Astrocyte (in vitro differentiated cells and primary cell): ENCODE data around the gene B3GALT4. TPM values are rescaled to one million over a fixed set of nuclear protein-coding genes. Genes with fewer than 3 reads are reported as not detected.

Experiments used
- DNase-seq: peaks from one replicate; pipeline ENCODE4 v3.0.0-alpha.2; 2010; ENCODE audit warnings: low read depth
- FAIRE-seq: peaks from 2 replicates; lab custom pipeline; 2011; peaks lifted over from hg19 to GRCh38; lab: Jason Lieb, UNC
- H2AFZ ChIP-seq: 2 replicates; pipeline ENCODE4 v1.6.0; 2012; ENCODE audit warnings: low read depth, low read length, inconsistent platforms
- H3K27ac ChIP-seq: 2 replicates; pipeline ENCODE4 v1.5.1; 2011; ENCODE audit warnings: low read depth, low read length, inconsistent platforms
- H3K27me3 ChIP-seq: 2 replicates; pipeline ENCODE4 v1.6.0; 2011; ENCODE audit warnings: low read length, inconsistent platforms; ENCODE audit not compliant: insufficient read depth
- H3K36me3 ChIP-seq: 2 replicates; pipeline ENCODE4 v1.5.1; 2011; ENCODE audit warnings: low read length, inconsistent platforms; ENCODE audit not compliant: insufficient read depth
- H3K4me1 ChIP-seq: 2 replicates; pipeline ENCODE4 v1.5.1; 2011; ENCODE audit warnings: low read length, inconsistent platforms; ENCODE audit not compliant: insufficient read depth
- H3K4me2 ChIP-seq: 2 replicates; pipeline ENCODE4 v1.6.0; 2012; ENCODE audit warnings: low read length, inconsistent platforms
- H3K4me3 ChIP-seq: 2 replicates; pipeline ENCODE4 v1.5.1; 2011; ENCODE audit warnings: low read depth, mild to moderate bottlenecking, low read length, inconsistent platforms; ENCODE audit not compliant: insufficient read depth
- H3K79me2 ChIP-seq: 2 replicates; pipeline ENCODE4 v1.6.0; 2012; ENCODE audit warnings: mild to moderate bottlenecking, low read length, inconsistent platforms; ENCODE audit not compliant: insufficient read depth
- H3K9ac ChIP-seq: 2 replicates; pipeline ENCODE4 v1.6.0; 2012; ENCODE audit warnings: mild to moderate bottlenecking, low read length, inconsistent platforms
- H3K9me3 ChIP-seq: 2 replicates; pipeline ENCODE4 v1.5.1; 2012; ENCODE audit warnings: low read depth, mild to moderate bottlenecking, low read length, inconsistent platforms; ENCODE audit not compliant: insufficient read depth
- H4K20me1 ChIP-seq: 2 replicates; pipeline ENCODE4 v1.6.0; 2012; ENCODE audit warnings: low read length, inconsistent platforms; ENCODE audit not compliant: insufficient read depth
- H3K27ac Mint-ChIP-seq: one replicate; pipeline ENCODE4 v1.8.0; 2021; ENCODE audit warnings: mild to moderate bottlenecking, mixed read lengths; ENCODE audit not compliant: unreplicated experiment
- H3K27me3 Mint-ChIP-seq: one replicate; pipeline ENCODE4 v1.8.0; 2021; ENCODE audit warnings: low read depth, mixed read lengths; ENCODE audit not compliant: unreplicated experiment
- H3K36me3 Mint-ChIP-seq: one replicate; pipeline ENCODE4 v1.8.0; 2021; ENCODE audit warnings: low read depth, mixed read lengths; ENCODE audit not compliant: unreplicated experiment
- H3K4me1 Mint-ChIP-seq: one replicate; pipeline ENCODE4 v1.8.0; 2021; ENCODE audit warnings: low read depth, mixed read lengths; ENCODE audit not compliant: unreplicated experiment
- H3K4me3 Mint-ChIP-seq: one replicate; pipeline ENCODE4 v1.8.0; 2021; ENCODE audit warnings: mild to moderate bottlenecking, moderate library complexity, mixed read lengths; ENCODE audit not compliant: unreplicated experiment
- H3K9me3 Mint-ChIP-seq: one replicate; pipeline ENCODE4 v1.8.0; 2021; ENCODE audit warnings: mild to moderate bottlenecking, mixed read lengths; ENCODE audit not compliant: unreplicated experiment
- EZH2 ChIP-seq: IDR thresholded peaks from 2 replicates; pipeline ENCODE4 v1.6.1; 2012; ENCODE audit warnings: mild to moderate bottlenecking, low read length, inconsistent platforms; ENCODE audit not compliant: insufficient read depth
- total RNA-seq: library from RNA; stranded (reverse); gene quantifications from 2 replicates; pipeline ENCODE4 v1.2.1, GENCODE V29; 2021
- TF ChIP-seq, protein P1 (sequence below): IDR thresholded peaks from 2 replicates; pipeline ENCODE4 v1.5.1; 2011; ENCODE audit warnings: low read depth, mild to moderate bottlenecking, inconsistent platforms, low read length, moderate library complexity; ENCODE audit not compliant: insufficient read depth

Gene B3GALT4
- total RNA-seq, 1 donor from 2014 or later = 1.5 TPM

DNA sequence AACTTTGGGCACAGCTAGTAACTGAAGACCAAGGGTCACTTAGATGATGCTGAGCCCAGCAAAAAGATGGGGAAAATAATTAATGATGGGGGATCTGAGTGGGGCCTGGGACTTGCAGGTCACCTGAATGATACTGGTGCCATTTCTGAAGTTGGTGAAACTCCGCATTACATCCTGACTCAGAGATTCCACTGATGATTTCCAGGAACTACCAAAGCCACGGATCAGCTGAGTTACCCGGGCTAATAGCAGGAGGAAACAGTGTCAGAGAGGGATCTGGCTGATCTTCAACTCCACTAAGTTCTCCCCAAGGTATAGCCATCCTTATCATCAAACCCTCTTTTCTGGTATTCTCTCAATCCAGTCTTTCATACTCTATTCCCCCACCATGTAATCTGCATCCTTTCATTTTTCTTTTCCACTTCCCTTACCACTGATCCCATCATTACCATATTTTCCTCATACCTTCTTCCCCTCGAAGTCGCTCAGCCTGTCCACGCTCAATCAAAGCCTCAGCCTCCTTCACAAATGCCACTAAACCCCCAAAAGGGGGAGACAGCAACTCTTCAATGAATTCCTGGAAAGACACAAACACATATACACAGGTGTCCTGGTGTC is 25.4 kb upstream of the B3GALT4 start:
- H3K79me2 ChIP-seq = no peaks in the 10 kb centered on the region
- peaks cover 4% of the 10 kb centered on the region for H3K9me3 Mint-ChIP-seq
- TF ChIP-seq, protein P1, sequence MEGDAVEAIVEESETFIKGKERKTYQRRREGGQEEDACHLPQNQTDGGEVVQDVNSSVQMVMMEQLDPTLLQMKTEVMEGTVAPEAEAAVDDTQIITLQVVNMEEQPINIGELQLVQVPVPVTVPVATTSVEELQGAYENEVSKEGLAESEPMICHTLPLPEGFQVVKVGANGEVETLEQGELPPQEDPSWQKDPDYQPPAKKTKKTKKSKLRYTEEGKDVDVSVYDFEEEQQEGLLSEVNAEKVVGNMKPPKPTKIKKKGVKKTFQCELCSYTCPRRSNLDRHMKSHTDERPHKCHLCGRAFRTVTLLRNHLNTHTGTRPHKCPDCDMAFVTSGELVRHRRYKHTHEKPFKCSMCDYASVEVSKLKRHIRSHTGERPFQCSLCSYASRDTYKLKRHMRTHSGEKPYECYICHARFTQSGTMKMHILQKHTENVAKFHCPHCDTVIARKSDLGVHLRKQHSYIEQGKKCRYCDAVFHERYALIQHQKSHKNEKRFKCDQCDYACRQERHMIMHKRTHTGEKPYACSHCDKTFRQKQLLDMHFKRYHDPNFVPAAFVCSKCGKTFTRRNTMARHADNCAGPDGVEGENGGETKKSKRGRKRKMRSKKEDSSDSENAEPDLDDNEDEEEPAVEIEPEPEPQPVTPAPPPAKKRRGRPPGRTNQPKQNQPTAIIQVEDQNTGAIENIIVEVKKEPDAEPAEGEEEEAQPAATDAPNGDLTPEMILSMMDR = no peak
- no peak for TF ChIP-seq EZH2
- H3K9me3 ChIP-seq = no peaks in the 10 kb centered on the region
- peaks cover 3% of the 10 kb centered on the region for H4K20me1 ChIP-seq
- no peak overlapping the region for H3K4me3 ChIP-seq
- H3K4me2 ChIP-seq = peak overlapping the region; percentile 34
- H3K4me3 Mint-ChIP-seq = peak overlapping the region; percentile 30
- no peak overlapping the region for H2AFZ ChIP-seq
- H3K36me3 Mint-ChIP-seq = peaks cover 8% of the 10 kb centered on the region
- H3K27me3 Mint-ChIP-seq = peaks cover 2% of the 10 kb centered on the region
- FAIRE-seq (no peak), DNase-seq (peak; percentile 20)
- peaks cover 6% of the 10 kb centered on the region for H3K36me3 ChIP-seq
- H3K4me1 ChIP-seq = peaks cover 31% of the 10 kb centered on the region
- no peaks in the 10 kb centered on the region for H3K27me3 ChIP-seq
- H3K4me1 Mint-ChIP-seq = peaks cover 26% of the 10 kb centered on the region
- no peak overlapping the region for H3K9ac ChIP-seq
- H3K27ac Mint-ChIP-seq = no peak overlapping the region
- no peak overlapping the region for H3K27ac ChIP-seq

DNA sequence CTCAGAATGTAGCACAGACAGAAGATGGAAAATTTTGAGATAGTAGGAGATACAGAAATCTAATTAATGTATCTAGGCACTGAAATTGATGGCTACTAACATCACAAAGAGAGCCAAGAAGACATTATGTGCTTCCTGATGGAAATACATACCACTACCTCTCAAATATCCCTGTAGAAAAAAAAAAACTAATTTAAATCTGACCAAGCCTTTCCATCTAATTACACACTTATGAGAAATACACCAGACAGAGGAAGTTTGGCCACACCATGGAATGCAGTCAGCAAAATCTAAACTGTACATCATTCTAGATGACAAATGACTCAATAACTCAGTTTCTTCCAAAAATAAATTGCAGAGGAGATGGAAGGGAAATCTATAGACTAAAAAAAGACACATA is 24.2 kb upstream of the B3GALT4 start:
- Histone ChIP-seq H3K27ac (no peak overlapping the region), H3K36me3 (peaks cover 9% of the 10 kb centered on the region), H3K9me3 (no peaks in the 10 kb centered on the region), H3K4me2 (peak overlapping the region; percentile 0), H3K79me2 (no peaks in the 10 kb centered on the region), H4K20me1 (peaks cover 3% of the 10 kb centered on the region), H3K4me1 (peaks cover 31% of the 10 kb centered on the region), H3K4me3 (no peak overlapping the region), H3K9ac (no peak overlapping the region), H3K27me3 (no peaks in the 10 kb centered on the region), H2AFZ (no peak overlapping the region)
- Mint-ChIP-seq H3K27ac (no peak overlapping the region), H3K27me3 (no peaks in the 10 kb centered on the region), H3K4me1 (peaks cover 26% of the 10 kb centered on the region), H3K4me3 (no peak overlapping the region), H3K36me3 (peaks cover 10% of the 10 kb centered on the region), H3K9me3 (peaks cover 4% of the 10 kb centered on the region)
- TF ChIP-seq EZH2 = no peak
- TF ChIP-seq, protein P1 = no peak
- peak; percentile 32 for DNase-seq
- no peak for FAIRE-seq

DNA sequence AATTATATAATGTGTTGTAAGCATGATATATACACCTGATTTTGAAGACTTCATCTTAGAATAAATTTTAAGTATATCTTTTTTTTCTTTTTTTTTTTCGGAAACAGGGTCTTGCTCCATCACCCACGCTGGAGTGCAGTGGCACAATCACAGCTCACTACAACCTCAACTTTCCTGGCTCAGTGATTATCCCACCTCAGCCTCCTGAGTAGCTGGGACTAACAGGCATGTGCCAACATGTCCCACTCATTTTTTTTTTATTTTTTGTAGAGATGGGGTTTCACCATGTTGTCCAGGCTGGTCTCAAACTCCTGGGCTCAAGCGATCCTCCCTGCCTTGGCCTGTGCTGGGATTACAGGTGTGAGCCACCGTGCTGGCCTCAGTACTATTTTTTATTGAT is 22.3 kb upstream of the B3GALT4 start:
- Histone ChIP-seq H3K27ac (no peak overlapping the region), H3K9ac (no peak overlapping the region), H3K36me3 (peaks cover 9% of the 10 kb centered on the region), H3K4me2 (no peak overlapping the region), H3K79me2 (no peaks in the 10 kb centered on the region), H2AFZ (no peak overlapping the region), H3K4me1 (peaks cover 16% of the 10 kb centered on the region), H3K9me3 (no peaks in the 10 kb centered on the region), H3K4me3 (no peak overlapping the region), H4K20me1 (peaks cover 3% of the 10 kb centered on the region), H3K27me3 (no peaks in the 10 kb centered on the region)
- Mint-ChIP-seq H3K27me3 (no peaks in the 10 kb centered on the region), H3K27ac (no peak overlapping the region), H3K4me3 (no peak overlapping the region), H3K9me3 (peaks cover 4% of the 10 kb centered on the region), H3K36me3 (peaks cover 10% of the 10 kb centered on the region), H3K4me1 (peaks cover 26% of the 10 kb centered on the region)
- no peak for FAIRE-seq
- no peak for DNase-seq
- TF ChIP-seq, protein P1 = no peak
- TF ChIP-seq EZH2 = no peak
